Choroid plexus epithelial cell (primary cell): Measurements from ENCODE around the gene GNA15.

Experiments
- DNase-seq: peaks from one replicate; pipeline ENCODE4 v3.0.0-alpha.2; 2010; ENCODE audit warnings: low read depth
- H3K4me3 ChIP-seq: 2 replicates; pipeline ENCODE4 v1.5.1; 2011; ENCODE audit warnings: low read depth, mild to moderate bottlenecking, control low read depth, low read length, moderate library complexity
- CTCF ChIP-seq: conservative IDR thresholded peaks from 2 replicates; pipeline ENCODE4 v1.5.1; 2011; ENCODE audit warnings: low read depth, mild to moderate bottlenecking, control low read depth, inconsistent platforms, low read length, moderate library complexity

GNA15 gene

GRCh38 chr19:3109491-3109890, 26.3 kb upstream of the GNA15 start:
- DNase-seq = no peak
- no peak overlapping the region for H3K4me3 ChIP-seq
- TF ChIP-seq CTCF = no peak

GRCh38 chr19:3110126-3110825, 25.6 kb upstream of the GNA15 start:
- TF ChIP-seq CTCF = no peak
- no peak for DNase-seq
- no peak overlapping the region for H3K4me3 ChIP-seq

GRCh38 chr19:3111586-3112247, 24.1 kb upstream of the GNA15 start:
- no peak for TF ChIP-seq CTCF
- DNase-seq = no peak
- no peak overlapping the region for H3K4me3 ChIP-seq

- no peak for DNase-seq
- no peak overlapping the region for H3K4me3 ChIP-seq
- TF ChIP-seq CTCF = no peak
Measured at GRCh38 chr19:3112375-3113099, 23.3 kb upstream of the GNA15 start.

- DNase-seq = no peak
- TF ChIP-seq CTCF = no peak
- H3K4me3 ChIP-seq = no peak overlapping the region
Measured at GRCh38 chr19:3113100-3114017, 22.5 kb upstream of the GNA15 start.

- no peak overlapping the region for H3K4me3 ChIP-seq
- TF ChIP-seq CTCF = no peak
- no peak for DNase-seq
Measured at GRCh38 chr19:3114018-3114726, 21.7 kb upstream of the GNA15 start.
